Metanephros (tissue), 1 donor: ENCODE results near the gene ARAP3. TPM values are rescaled to one million over a fixed set of nuclear protein-coding genes. Genes with fewer than 3 reads are reported as not detected.

Source experiments
- total RNA-seq: library from RNA; depleted of rRNA; stranded (reverse); fragments of >200 nt; gene quantifications from one replicate; pipeline ENCODE4 v1.2.3, GENCODE V29; 2014

The ARAP3 gene, protein sequence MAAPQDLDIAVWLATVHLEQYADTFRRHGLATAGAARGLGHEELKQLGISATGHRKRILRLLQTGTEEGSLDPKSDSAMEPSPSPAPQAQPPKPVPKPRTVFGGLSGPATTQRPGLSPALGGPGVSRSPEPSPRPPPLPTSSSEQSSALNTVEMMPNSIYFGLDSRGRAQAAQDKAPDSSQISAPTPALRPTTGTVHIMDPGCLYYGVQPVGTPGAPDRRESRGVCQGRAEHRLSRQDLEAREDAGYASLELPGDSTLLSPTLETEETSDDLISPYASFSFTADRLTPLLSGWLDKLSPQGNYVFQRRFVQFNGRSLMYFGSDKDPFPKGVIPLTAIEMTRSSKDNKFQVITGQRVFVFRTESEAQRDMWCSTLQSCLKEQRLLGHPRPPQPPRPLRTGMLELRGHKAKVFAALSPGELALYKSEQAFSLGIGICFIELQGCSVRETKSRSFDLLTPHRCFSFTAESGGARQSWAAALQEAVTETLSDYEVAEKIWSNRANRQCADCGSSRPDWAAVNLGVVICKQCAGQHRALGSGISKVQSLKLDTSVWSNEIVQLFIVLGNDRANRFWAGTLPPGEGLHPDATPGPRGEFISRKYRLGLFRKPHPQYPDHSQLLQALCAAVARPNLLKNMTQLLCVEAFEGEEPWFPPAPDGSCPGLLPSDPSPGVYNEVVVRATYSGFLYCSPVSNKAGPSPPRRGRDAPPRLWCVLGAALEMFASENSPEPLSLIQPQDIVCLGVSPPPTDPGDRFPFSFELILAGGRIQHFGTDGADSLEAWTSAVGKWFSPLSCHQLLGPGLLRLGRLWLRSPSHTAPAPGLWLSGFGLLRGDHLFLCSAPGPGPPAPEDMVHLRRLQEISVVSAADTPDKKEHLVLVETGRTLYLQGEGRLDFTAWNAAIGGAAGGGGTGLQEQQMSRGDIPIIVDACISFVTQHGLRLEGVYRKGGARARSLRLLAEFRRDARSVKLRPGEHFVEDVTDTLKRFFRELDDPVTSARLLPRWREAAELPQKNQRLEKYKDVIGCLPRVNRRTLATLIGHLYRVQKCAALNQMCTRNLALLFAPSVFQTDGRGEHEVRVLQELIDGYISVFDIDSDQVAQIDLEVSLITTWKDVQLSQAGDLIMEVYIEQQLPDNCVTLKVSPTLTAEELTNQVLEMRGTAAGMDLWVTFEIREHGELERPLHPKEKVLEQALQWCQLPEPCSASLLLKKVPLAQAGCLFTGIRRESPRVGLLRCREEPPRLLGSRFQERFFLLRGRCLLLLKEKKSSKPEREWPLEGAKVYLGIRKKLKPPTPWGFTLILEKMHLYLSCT (N-terminal part only)
- total RNA-seq = 17.6 TPM

DNA sequence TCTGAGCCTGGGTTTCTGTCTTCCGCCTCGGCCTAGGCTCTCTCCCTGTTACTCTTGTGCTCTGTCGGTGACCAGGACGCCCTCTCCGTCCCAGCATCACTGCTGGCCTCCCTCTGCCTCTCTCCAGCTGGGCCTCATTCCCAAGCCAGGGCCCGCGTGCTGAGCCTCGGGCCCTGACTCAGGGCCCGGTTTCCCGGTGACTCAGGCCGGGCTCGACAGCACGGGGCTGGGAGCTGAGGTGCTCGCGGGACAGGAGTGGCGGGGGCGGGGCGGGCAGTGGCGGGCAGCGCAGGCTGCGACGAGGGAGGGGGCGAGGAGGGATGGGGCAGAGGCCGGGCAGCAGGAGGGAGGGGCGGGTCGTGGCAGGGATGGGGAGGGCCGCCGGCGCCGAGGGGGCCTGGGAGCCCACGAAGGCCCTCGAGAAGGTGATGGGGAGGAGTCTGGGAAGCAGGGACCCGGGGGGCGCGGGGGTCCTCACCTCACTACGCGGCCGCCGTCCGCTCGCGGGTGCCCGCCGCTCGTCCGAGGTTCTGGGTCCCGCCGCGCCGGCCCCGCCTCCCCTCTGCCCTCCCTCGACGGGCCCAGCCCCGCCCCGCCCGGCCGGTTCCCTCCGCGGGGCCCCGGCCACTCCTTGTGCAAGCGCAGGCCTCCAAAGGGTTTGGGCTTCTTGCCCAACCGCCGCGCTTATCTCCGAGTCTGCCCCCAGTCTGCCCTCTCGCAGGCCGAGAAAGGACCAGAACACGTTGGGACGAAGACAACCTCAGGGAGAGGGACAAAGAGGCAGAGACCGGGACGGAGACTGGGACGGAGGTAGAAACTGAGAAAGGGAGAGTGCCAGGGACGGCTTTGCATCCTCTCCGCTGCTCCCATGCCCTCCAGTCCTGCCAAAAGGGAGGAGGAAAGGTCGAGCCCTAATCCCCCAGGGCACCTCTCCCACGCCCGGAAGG lies at the start of gene ARAP3:
TSS of gene ARAP3 (minus strand) at position 536 of the 947 bp plus-strand sequence. CDS start 1,744 bp downstream, outside the sequence.

DNA sequence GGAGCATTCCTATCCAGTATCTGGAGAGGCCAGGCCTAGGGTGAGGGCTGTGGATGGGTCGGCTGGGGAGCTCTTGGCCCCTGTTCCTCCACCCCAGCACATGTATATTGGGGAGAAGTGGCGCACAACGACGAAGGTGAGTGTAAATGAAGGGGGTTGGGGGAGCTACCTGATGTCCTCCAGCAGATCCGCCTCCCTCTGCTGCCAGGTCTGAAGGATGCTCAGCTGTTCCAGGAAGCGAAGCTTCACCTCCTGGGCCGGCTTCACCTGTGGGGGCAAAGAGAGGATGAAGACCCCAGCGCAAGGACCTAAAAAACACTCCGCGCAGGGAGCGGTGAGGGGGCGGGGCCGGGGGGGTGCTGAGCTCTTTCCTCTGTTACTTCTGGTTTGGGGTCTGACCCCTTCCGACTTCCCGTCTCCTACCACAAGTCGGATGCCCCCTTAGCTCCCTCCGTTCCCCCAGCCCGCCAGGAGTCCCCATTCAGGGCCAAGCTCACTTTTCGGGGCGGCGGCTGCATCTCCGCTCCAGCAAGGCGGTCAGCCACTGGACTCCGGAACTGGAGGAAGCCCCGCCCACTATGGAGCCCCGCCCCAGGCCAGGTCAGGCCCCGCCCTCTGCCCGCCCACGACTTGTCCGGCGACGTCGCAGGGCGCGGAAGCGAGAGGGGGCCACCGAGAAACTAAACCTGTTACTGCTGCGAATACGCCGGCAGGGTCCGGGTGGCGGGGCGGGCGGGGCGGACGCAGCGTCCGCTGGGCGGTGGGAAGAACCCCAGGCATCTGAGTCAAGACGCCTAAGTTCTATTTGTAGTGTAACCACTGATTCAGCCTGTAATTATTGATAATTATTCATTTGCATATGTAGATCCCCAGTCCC lies 30.9 kb downstream of the ARAP3 start, which contains the start of gene FCHSD1:
TSS of gene FCHSD1 (minus strand) at position 568 of the 877 bp plus-strand sequence. CDS start at position 518, 50 bp downstream.

DNA sequence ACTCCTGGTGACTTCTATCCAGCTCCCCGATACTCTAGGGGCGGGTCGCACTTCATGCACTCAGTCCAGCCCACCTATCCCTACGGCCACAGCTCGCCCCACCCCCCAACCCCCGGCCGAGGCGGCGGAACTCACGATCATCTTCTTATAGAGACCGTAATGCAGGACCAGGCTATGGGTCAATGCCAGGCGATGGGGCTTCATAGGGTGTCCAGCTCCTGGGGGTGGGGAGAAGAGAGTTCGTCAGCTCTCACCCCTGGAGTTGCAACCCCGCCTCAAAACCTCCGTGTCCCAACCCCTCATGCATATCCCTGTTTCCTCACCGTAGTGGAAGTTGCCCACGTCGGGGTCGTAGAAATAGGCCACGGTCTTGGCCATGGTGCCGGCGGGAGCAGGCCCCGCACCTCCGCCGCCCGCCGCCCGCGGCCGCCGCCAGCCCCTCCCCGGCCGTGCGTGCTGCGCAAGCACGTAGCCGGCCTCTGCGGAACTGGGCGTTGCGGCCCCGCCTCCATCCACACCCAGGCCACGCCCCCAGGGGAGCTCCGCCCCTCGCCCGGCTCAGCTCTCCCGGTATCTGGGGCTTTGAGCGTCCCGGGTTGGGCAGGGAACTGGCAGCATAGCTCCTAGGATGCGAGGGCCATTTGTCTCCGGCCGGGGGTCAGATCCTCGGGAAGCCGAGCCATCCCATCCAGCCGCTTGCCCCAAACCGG lies 45.5 kb downstream of the ARAP3 start, which contains the start of the genes HDAC3 and RELL2:
TSS of gene HDAC3 (minus strand) at position 437 of the 710 bp plus-strand sequence. CDS start at position 378, 59 bp downstream.
TSS of gene RELL2 (plus strand) at position 585 of the 710 bp plus-strand sequence. CDS start 1,229 bp downstream, outside the sequence.

DNA sequence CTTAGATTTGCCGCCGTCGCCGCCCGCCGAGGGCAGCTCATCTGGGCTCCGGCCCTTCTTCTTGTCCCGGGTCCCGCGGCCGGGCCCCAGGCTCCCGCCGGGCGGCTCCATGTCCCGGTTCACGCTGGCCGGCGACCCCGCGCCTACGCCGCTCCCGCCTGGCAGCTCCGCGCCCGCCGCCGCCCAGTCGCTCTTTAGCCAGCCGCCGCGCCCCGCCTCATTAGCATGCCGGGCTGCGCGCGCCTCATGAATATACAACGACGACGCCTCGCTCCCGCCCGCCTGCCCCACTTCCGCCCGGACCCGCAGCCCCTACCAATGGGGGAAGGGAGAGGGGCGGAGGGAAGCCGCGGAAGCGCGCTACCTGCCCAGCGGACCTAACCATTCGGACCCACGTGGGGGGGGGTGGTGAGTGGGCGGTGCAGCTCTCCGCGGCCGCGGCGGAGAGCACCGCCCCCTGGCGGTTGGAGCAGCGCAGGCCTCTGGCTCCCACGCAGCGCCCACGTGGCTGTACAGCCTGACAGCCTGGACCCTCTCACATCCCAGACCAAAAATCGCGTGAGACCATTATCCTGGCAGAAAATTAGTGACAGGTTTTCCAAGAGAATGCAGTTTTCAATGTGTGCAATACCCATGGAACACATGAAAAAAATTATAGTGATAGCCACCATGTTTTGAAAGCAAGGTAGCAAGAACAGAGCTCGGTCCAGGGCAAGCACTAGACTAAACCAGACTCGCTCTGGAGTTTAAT lies 63.1 kb downstream of the ARAP3 start, which contains the start of gene DIAPH1:
TSS of gene DIAPH1 (minus strand) at position 197 of the 751 bp plus-strand sequence. CDS start at position 111, 86 bp downstream.

Other genes starting within 250 kb of the ARAP3 start
- 71.1 TPM for gene PCDHGC3, start 206.3 kb downstream of the ARAP3 start, total RNA-seq
- gene PCDHGC4, start 197.2 kb downstream of the ARAP3 start, total RNA-seq = 9.6 TPM
- gene PCDHGC5, start 193.1 kb downstream of the ARAP3 start, total RNA-seq = 4.8 TPM
- 37.0 TPM for gene DIAPH1, start 63.2 kb downstream of the ARAP3 start, total RNA-seq
- 57.7 TPM for gene HDAC3, start 45.4 kb downstream of the ARAP3 start, total RNA-seq
- 1.2 TPM for gene RELL2, start 45.2 kb downstream of the ARAP3 start, total RNA-seq
- 12.4 TPM for gene FCHSD1, start 30.8 kb downstream of the ARAP3 start, total RNA-seq
- gene PCDH1, start 196.2 kb upstream of the ARAP3 start, total RNA-seq = 44.8 TPM
- gene DELE1, start 241.6 kb upstream of the ARAP3 start, total RNA-seq = 112 TPM